Panc1 (cell line): ENCODE measurements around the gene PROKR2.

ENCODE experiments used
- CTCF ChIP-seq: fragments of 450-650 bp; IDR thresholded peaks from 2 replicates; pipeline ENCODE4 v1.5.1; 2017; ENCODE audit warnings: mild to moderate bottlenecking
- POLR2AphosphoS5 ChIP-seq: IDR thresholded peaks from 2 replicates; pipeline ENCODE4 v1.6.1; 2012; ENCODE audit warnings: mild to moderate bottlenecking, low read depth, low read length, moderate library complexity
- SIN3A ChIP-seq: IDR thresholded peaks from 2 replicates; pipeline ENCODE4 v1.6.1; 2012; ENCODE audit warnings: low read depth, mild to moderate bottlenecking, low read length, moderate library complexity, borderline replicate concordance; ENCODE audit not compliant: insufficient read depth
- TCF7L2 ChIP-seq: IDR thresholded peaks from 2 replicates; pipeline ENCODE4 v1.6.1; 2011; ENCODE audit warnings: mild to moderate bottlenecking, low read depth, low read length, inconsistent platforms

GRCh38 chr20:5267092-5267491 is 49.7 kb downstream of the PROKR2 start:
- no peak for TF ChIP-seq POLR2AphosphoS5
- TF ChIP-seq CTCF: no peak
- TF ChIP-seq SIN3A: no peak
- TF ChIP-seq TCF7L2: no peak
